ENCODE results near the gene RAX2. TPM values are rescaled to one million over a fixed set of nuclear protein-coding genes. Genes with fewer than 3 reads are reported as not detected.
A peak's percentile ranks its signal among the peaks of the same experiment; 100 is the strongest.

RAX2 gene
- total RNA-seq, 2 donors from 2014 or later: not detected

GRCh38 chr19:3783660-3784584 lies 11.9 kb upstream of the RAX2 start:
- Histone ChIP-seq H3K9me3 (peaks cover 17 to 26% of the 10 kb centered on the region in 2 donors), H3K27me3 (peaks cover 0 to 7% of the 10 kb centered on the region in 2 donors), H3K4me3 (no peak overlapping the region), H3K36me3 (no peaks in the 10 kb centered on the region), H3K27ac (no peak overlapping the region), H3K4me1 (peaks cover 0 to 9% of the 10 kb centered on the region in 2 donors)
- no peak for DNase-seq (ENCODE audit: low spot score)
- peak in 1 of 2 donors; percentile 30 for TF ChIP-seq CTCF (IDR thresholded peaks at IDR 0.05)

- H3K4me1 ChIP-seq: peaks cover 0 to 9% of the 10 kb centered on the region in 2 donors
- TF ChIP-seq CTCF (IDR thresholded peaks at IDR 0.05): no peak
Measured at GRCh38 chr19:3782903-3783302, 10.9 kb upstream of the RAX2 start.

GRCh38 chr19:3782330-3782729 lies 10.3 kb upstream of the RAX2 start:
- Histone ChIP-seq H3K9me3 (peaks cover 17 to 26% of the 10 kb centered on the region in 2 donors), H3K4me3 (no peak overlapping the region), H3K36me3 (no peaks in the 10 kb centered on the region), H3K4me1 (peaks cover 0 to 9% of the 10 kb centered on the region in 2 donors), H3K27ac (no peak overlapping the region), H3K27me3 (peaks cover 0 to 7% of the 10 kb centered on the region in 2 donors)
- DNase-seq (ENCODE audit: low spot score): no peak
- TF ChIP-seq CTCF (IDR thresholded peaks at IDR 0.05): no peak

More at GRCh38 chr19:3782903-3783302, 10.9 kb upstream of the RAX2 start:
- Histone ChIP-seq H3K9me3 (peaks cover 17 to 26% of the 10 kb centered on the region in 2 donors), H3K36me3 (no peaks in the 10 kb centered on the region), H3K27me3 (peaks cover 0 to 7% of the 10 kb centered on the region in 2 donors), H3K27ac (no peak overlapping the region), H3K4me3 (no peak overlapping the region)
- no peak for DNase-seq (ENCODE audit: low spot score)

- Histone ChIP-seq H3K36me3 (no peaks in the 10 kb centered on the region), H3K9me3 (peaks cover 17 to 26% of the 10 kb centered on the region in 2 donors), H3K4me3 (no peak overlapping the region), H3K27ac (no peak overlapping the region), H3K27me3 (peaks cover 0 to 7% of the 10 kb centered on the region in 2 donors), H3K4me1 (peaks cover 0 to 9% of the 10 kb centered on the region in 2 donors)
- no peak for TF ChIP-seq CTCF (IDR thresholded peaks at IDR 0.05)
- no peak for DNase-seq (ENCODE audit: low spot score)
Measured at GRCh38 chr19:3781603-3782002, 9.6 kb upstream of the RAX2 start.

- H3K27me3 ChIP-seq: peaks cover 0 to 7% of the 10 kb centered on the region in 2 donors
- no peak for DNase-seq (ENCODE audit: low spot score)
- no peak overlapping the region for H3K27ac ChIP-seq
- H3K4me1 ChIP-seq: peaks cover 0 to 7% of the 10 kb centered on the region in 2 donors
- peaks cover 17 to 26% of the 10 kb centered on the region in 2 donors for H3K9me3 ChIP-seq
- no peaks in the 10 kb centered on the region for H3K36me3 ChIP-seq
- no peak for TF ChIP-seq CTCF (IDR thresholded peaks at IDR 0.05)
- no peak overlapping the region for H3K4me3 ChIP-seq
Measured at GRCh38 chr19:3780786-3781304, 8.8 kb upstream of the RAX2 start.

Measured in right atrium auricular region (tissue), 2 donors.